CD14-positive monocyte (primary cell): Measurements from ENCODE around the gene PDP2. TPM values are rescaled to one million over a fixed set of nuclear protein-coding genes. Genes with fewer than 3 reads are reported as not detected.

Experiments
- DNase-seq, 3 donors: peaks; one replicate each; pipeline ENCODE4 v3.0.0-alpha.2; 2011 to 2022
- H2AFZ ChIP-seq: 2 replicates; pipeline ENCODE4 v1.6.0; 2012; ENCODE audit warnings: mild to moderate bottlenecking, low read depth, low read length, inconsistent platforms; ENCODE audit not compliant: insufficient read depth, poor library complexity, severe bottlenecking
- H3K27ac ChIP-seq, 2 donors: 1 replicate in 1 of 2; 2 replicates in 1 of 2; pipeline ENCODE4 v1.5.1; 2012 to 2013; ENCODE audit warnings: low read length in 2 of 2, control low read depth in 1 of 2, inconsistent platforms in 1 of 2, low read depth in 1 of 2, mild to moderate bottlenecking in 1 of 2
- H3K27me3 ChIP-seq, 2 donors: one replicate each; pipeline versions ENCODE4 v1.6.0 to v1.6.1; 2011 to 2013; ENCODE audit warnings: low read length in 2 of 2; ENCODE audit not compliant: control insufficient read depth in 2 of 2, insufficient read depth in 2 of 2
- H3K36me3 ChIP-seq, 2 donors: replicated peaks in 1 of 2; 1 replicate in 1 of 2; 2 replicates in 1 of 2; pipeline versions ENCODE4 v1.5.1 to v1.6.1; 2012 to 2013; ENCODE audit warnings: low read length in 2 of 2, control low read depth in 1 of 2, inconsistent platforms in 1 of 2, mild to moderate bottlenecking in 1 of 2; ENCODE audit not compliant: insufficient read depth in 2 of 2, control insufficient read depth in 1 of 2
- H3K4me1 ChIP-seq, 2 donors: 1 replicate in 1 of 2; 2 replicates in 1 of 2; pipeline versions ENCODE4 v1.5.1 to v1.6.1; 2012 to 2013; ENCODE audit warnings: low read length in 2 of 2, control low read depth in 1 of 2, inconsistent platforms in 1 of 2, mild to moderate bottlenecking in 1 of 2, moderate library complexity in 1 of 2; ENCODE audit not compliant: insufficient read depth in 2 of 2, control insufficient read depth in 1 of 2
- H3K4me2 ChIP-seq: replicated peaks from 2 replicates; pipeline ENCODE3; 2012; ENCODE audit warnings: low read length, moderate library complexity, mild to moderate bottlenecking; ENCODE audit not compliant: poor library complexity, severe bottlenecking; ENCODE audit errors: extremely low read depth
- H3K4me3 ChIP-seq, 3 experiments: fragments of 200-600 bp in 1 of 3; sonication (generic) in 1 of 3; replicated peaks in 1 of 3; 1 replicate in 2 of 3; 2 replicates in 1 of 3; pipeline ENCODE4 v1.5.1; 2011 to 2013; ENCODE audit warnings: low read length in 3 of 3, mild to moderate bottlenecking in 3 of 3, control low read depth in 2 of 3, low read depth in 2 of 3, inconsistent platforms in 1 of 3, moderate library complexity in 1 of 3
- H3K79me2 ChIP-seq: 2 replicates; pipeline ENCODE4 v1.6.0; 2012; ENCODE audit warnings: mild to moderate bottlenecking, control low read depth, inconsistent platforms, low read length, moderate library complexity; ENCODE audit not compliant: insufficient read depth
- H3K9ac ChIP-seq: 2 replicates; pipeline ENCODE4 v1.6.0; 2017; ENCODE audit warnings: low read length, mild to moderate bottlenecking; ENCODE audit not compliant: insufficient read depth, poor library complexity, severe bottlenecking
- H3K9me3 ChIP-seq, 2 donors: replicated peaks in 1 of 2; 1 replicate in 1 of 2; 2 replicates in 1 of 2; pipeline versions ENCODE4 v1.5.1 to v1.6.1; 2012 to 2013; ENCODE audit warnings: low read length in 2 of 2, control low read depth in 1 of 2; ENCODE audit not compliant: control insufficient read depth in 1 of 2, insufficient read depth in 1 of 2
- H4K20me1 ChIP-seq: 2 replicates; pipeline ENCODE4 v1.6.0; 2012; ENCODE audit warnings: mild to moderate bottlenecking, low read length, control low read depth, moderate library complexity; ENCODE audit not compliant: insufficient read depth
- H3K27ac Mint-ChIP-seq, 7 donors: one replicate each; pipeline ENCODE4 v1.8.0; 2020; ENCODE audit warnings: mild to moderate bottlenecking in 7 of 7, mixed read lengths in 7 of 7, moderate library complexity in 6 of 7, inconsistent platforms in 2 of 7
- H3K27me3 Mint-ChIP-seq, 3 donors: one replicate each; pipeline ENCODE4 v1.8.0; 2021 to 2022; ENCODE audit warnings: low read depth in 3 of 3, mild to moderate bottlenecking in 3 of 3, mixed read lengths in 3 of 3, moderate library complexity in 3 of 3, inconsistent platforms in 1 of 3
- H3K36me3 Mint-ChIP-seq, 2 donors: one replicate each; pipeline ENCODE4 v1.8.0; 2020; ENCODE audit warnings: mixed read lengths in 2 of 2, inconsistent platforms in 1 of 2, mild to moderate bottlenecking in 1 of 2
- H3K4me1 Mint-ChIP-seq: one replicate; pipeline ENCODE4 v1.8.0; 2020; ENCODE audit warnings: mild to moderate bottlenecking, mixed read lengths
- H3K4me3 Mint-ChIP-seq, 2 donors: one replicate each; pipeline ENCODE4 v1.8.0; 2020; ENCODE audit warnings: mild to moderate bottlenecking in 2 of 2, mixed read lengths in 2 of 2, moderate library complexity in 1 of 2
- H3K9me3 Mint-ChIP-seq, 7 donors: one replicate each; pipeline ENCODE4 v1.8.0; 2020 to 2022; ENCODE audit warnings: mixed read lengths in 7 of 7, mild to moderate bottlenecking in 6 of 7, moderate library complexity in 6 of 7, inconsistent platforms in 2 of 7
- CTCF ChIP-seq: fragments of 200-600 bp; IDR thresholded peaks from one replicate; pipeline ENCODE4 v1.8.0; 2022; ENCODE audit warnings: antibody characterized with exemption, mild to moderate bottlenecking
- WGBS: methylation state at CpG from one replicate; pipeline ENCODE4 v1.1.5; 2013; ENCODE audit warnings: missing lambda C conversion rate; ENCODE audit not compliant: insufficient coverage; 5-methylcytosine and 5-hydroxymethylcytosine counted together
- intact Hi-C, 2 donors: fragments of 100-400 bp; cut with micrococcal nuclease; formaldehyde crosslinking; loops; one replicate each; pipeline versions ENCODE4 v1.15.0 to v1.15.1; 2023
- polyA plus RNA-seq, 3 donors: library from polyadenylated mRNA; depleted of rRNA in 1 of 3; unstranded in 2 of 3; stranded (reverse) in 1 of 3; fragments of 300-500 nt in 2 of 3; fragments of >200 nt in 1 of 3; fragmentation: Illumina TruSeq in 2 of 3; gene quantifications; 1 replicate in 2 of 3; 2 replicates in 1 of 3; pipeline ENCODE4 v1.2.3, GENCODE V29; 2012 to 2021

Gene PDP2
- polyA plus RNA-seq, 3 donors: 1.1 TPM; not detected in 2

GRCh38 chr16:66908116-66908515, 27.8 kb downstream of the PDP2 start:
- no peak for DNase-seq
- H3K4me3 ChIP-seq: no peak overlapping the region
- no peaks in the 10 kb centered on the region for H3K4me1 Mint-ChIP-seq
- H3K79me2 ChIP-seq: no peaks in the 10 kb centered on the region
- intact Hi-C loops: no loop called here
- no peak overlapping the region for H3K9ac ChIP-seq
- H3K36me3 Mint-ChIP-seq: no peaks in the 10 kb centered on the region
- H4K20me1 ChIP-seq: no peaks in the 10 kb centered on the region
- H3K9me3 Mint-ChIP-seq: no peaks in the 10 kb centered on the region
- no peak overlapping the region for H3K27ac Mint-ChIP-seq
- no peaks in the 10 kb centered on the region for H3K9me3 ChIP-seq
- H3K27me3 Mint-ChIP-seq: peaks cover 3 to 12% (median 12%) of the 10 kb centered on the region in 3 donors
- TF ChIP-seq CTCF: no peak
- H2AFZ ChIP-seq: no peak overlapping the region
- peak overlapping the region in 1 of 2 donors; percentile 15 for H3K4me3 Mint-ChIP-seq
- 97% methylated on average over 3 of the region's 3 CpGs for WGBS
- H3K4me2 ChIP-seq: no peak overlapping the region
- no peaks in the 10 kb centered on the region for H3K4me1 ChIP-seq
- no peaks in the 10 kb centered on the region for H3K27me3 ChIP-seq
- no peaks in the 10 kb centered on the region for H3K36me3 ChIP-seq
- no peak overlapping the region for H3K27ac ChIP-seq

GRCh38 chr16:66908762-66909559, 28.6 kb downstream of the PDP2 start:
- Histone ChIP-seq H3K4me2 (no peak overlapping the region), H2AFZ (no peak overlapping the region), H3K27me3 (no peaks in the 10 kb centered on the region), H4K20me1 (no peaks in the 10 kb centered on the region), H3K9me3 (no peaks in the 10 kb centered on the region), H3K4me1 (no peaks in the 10 kb centered on the region), H3K27ac (no peak overlapping the region), H3K36me3 (no peaks in the 10 kb centered on the region), H3K9ac (no peak overlapping the region), H3K4me3 (no peak overlapping the region), H3K79me2 (no peaks in the 10 kb centered on the region)
- no peaks in the 10 kb centered on the region for H3K4me1 Mint-ChIP-seq
- no peak overlapping the region for H3K4me3 Mint-ChIP-seq
- DNase-seq: no peak
- peaks cover 3 to 12% (median 10%) of the 10 kb centered on the region in 3 donors for H3K27me3 Mint-ChIP-seq
- intact Hi-C loops: no loop called here
- WGBS: 90% methylated on average over 6 of the region's 14 CpGs
- no peaks in the 10 kb centered on the region for H3K36me3 Mint-ChIP-seq
- H3K9me3 Mint-ChIP-seq: no peaks in the 10 kb centered on the region
- peak overlapping the region in 1 of 7 donors; percentile 15 for H3K27ac Mint-ChIP-seq
- no peak for TF ChIP-seq CTCF
